ENCODE results near the gene ELOB.

DNA sequence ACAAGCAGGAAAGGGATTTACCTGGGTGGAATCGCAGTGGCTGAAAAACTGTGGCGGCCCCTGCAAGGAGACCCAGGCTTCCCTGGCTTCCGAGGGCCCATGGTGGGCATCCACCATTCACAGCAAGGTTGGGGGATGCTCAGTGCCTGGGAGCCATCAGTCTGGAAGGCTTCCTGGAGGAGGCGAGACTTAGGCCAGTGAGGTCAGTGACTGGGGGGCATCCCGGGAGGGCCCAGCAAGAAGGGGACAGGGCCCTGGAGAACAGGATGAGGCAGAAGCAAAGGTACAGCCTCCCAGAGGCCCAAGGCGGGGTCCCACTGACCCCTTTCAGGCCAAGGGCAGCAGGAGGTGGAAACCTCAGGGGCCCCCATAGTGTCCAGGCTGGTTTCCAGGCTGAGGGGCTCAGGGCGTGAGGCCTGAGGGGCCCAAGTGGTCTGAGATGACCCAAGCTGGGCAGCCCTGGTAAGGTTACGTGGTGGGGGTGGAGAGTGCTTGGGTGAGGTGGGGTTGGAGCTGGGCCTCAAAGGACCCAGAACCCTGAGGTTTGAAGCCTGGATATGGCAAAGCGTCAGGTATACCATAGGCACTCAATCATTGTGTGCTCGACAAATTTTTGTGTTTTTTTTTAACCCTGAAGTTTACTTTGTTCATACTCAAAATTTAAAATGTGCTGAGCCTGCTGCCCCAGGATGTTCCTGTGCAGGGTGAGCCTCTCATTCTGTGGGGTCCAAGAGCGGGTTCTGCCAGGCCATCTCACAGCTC lies 40.4 kb downstream of the ELOB start:
- TF ChIP-seq, protein P1, sequence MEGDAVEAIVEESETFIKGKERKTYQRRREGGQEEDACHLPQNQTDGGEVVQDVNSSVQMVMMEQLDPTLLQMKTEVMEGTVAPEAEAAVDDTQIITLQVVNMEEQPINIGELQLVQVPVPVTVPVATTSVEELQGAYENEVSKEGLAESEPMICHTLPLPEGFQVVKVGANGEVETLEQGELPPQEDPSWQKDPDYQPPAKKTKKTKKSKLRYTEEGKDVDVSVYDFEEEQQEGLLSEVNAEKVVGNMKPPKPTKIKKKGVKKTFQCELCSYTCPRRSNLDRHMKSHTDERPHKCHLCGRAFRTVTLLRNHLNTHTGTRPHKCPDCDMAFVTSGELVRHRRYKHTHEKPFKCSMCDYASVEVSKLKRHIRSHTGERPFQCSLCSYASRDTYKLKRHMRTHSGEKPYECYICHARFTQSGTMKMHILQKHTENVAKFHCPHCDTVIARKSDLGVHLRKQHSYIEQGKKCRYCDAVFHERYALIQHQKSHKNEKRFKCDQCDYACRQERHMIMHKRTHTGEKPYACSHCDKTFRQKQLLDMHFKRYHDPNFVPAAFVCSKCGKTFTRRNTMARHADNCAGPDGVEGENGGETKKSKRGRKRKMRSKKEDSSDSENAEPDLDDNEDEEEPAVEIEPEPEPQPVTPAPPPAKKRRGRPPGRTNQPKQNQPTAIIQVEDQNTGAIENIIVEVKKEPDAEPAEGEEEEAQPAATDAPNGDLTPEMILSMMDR (IDR thresholded peaks at IDR 0.05) = no peak
- no peak for TF ChIP-seq EZH2 (IDR thresholded peaks at IDR 0.05)

All from neural progenitor cell (in vitro differentiated cells).